Adrenal gland (tissue), 5 donors: ENCODE measurements around the gene POM121C.
"Not testable (repeated sequence)": the region's sequence is repeated elsewhere in the genome, so short reads cannot be mapped to it uniquely, and the experiment has no call there.

Experiments used
- CTCF ChIP-seq, 6 experiments: fragments of 450-650 bp in 4 of 6; fragments of 200-600 bp in 2 of 6; sonication (generic) in 1 of 6; IDR thresholded peaks; 1 replicate in 5 of 6; 2 replicates in 1 of 6; pipeline versions ENCODE4 v1.5.1 to v1.8.0; 2016 to 2021; ENCODE audit warnings: antibody characterized with exemption in 6 of 6, mild to moderate bottlenecking in 2 of 6, moderate library complexity in 1 of 6
- POLR2A ChIP-seq, 2 donors: fragments of 450-650 bp; IDR thresholded peaks; one replicate each; pipeline ENCODE4 v1.6.1; 2017; ENCODE audit warnings: antibody characterized with exemption in 2 of 2, mild to moderate bottlenecking in 2 of 2, moderate library complexity in 1 of 2
- donor health status: DM: no; HTN: no; CAD: no.

GRCh38 chr7:75449946-75450345 is 36.2 kb downstream of the POM121C start:
- not testable (repeated sequence) for TF ChIP-seq CTCF, POLR2A (IDR thresholded peaks at IDR 0.05)
